HG02763 (cell line): Measurements from ENCODE around the gene LLGL2.
"Not testable (repeated sequence)": the region's sequence is repeated elsewhere in the genome, so short reads cannot be mapped to it uniquely, and the experiment has no call there.

Experiments
- ATAC-seq: cut with Tn5 transposase; IDR thresholded peaks from one replicate; pipeline ENCODE4 v1.9.1; 2021; ENCODE audit warnings: mild to moderate bottlenecking, moderate library complexity; ENCODE audit not compliant: unreplicated experiment

The LLGL2 gene

DNA sequence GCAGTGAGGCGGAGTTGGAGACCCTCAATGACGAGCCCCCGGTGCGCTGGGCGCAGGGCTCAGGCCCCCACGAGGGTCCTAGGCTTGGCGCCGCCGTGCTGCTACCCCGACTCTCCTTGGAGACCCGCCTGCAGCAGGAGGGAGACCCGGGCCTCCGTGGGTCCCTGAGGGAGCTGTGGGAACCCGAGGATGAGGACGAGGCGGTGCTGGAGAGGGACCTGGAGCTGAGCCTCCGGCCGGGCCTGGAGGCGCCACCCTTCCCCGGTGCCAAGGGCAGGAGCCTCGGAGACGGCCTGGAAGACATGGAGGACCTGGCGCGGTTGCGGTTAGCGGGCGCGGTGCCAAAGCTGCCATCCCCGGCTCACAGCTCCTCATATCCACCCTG is 64.4 kb downstream of the LLGL2 start:
- no peak for ATAC-seq

DNA sequence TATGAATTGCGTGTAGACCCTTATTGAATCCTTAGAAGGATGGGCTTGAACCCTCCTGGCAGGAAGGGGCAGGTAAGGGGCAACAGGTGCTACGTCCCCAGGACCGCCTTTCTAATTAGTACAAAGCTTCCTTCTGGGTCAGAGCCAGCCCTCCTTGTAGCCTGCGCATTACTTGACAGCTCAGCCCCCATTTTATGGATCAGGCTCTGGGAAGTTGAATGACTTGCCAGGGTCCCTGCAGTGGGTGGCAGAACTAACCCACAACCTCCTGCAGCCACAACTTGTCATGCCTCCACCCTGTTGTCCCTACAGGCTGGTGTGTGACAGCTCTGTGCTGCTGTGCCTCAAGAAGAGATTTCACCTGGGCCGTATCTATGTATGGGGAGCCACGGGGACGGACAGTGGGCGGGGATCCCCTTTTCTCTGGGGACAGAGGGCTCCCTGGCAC is 64.8 kb downstream of the LLGL2 start:
- no peak for ATAC-seq

DNA sequence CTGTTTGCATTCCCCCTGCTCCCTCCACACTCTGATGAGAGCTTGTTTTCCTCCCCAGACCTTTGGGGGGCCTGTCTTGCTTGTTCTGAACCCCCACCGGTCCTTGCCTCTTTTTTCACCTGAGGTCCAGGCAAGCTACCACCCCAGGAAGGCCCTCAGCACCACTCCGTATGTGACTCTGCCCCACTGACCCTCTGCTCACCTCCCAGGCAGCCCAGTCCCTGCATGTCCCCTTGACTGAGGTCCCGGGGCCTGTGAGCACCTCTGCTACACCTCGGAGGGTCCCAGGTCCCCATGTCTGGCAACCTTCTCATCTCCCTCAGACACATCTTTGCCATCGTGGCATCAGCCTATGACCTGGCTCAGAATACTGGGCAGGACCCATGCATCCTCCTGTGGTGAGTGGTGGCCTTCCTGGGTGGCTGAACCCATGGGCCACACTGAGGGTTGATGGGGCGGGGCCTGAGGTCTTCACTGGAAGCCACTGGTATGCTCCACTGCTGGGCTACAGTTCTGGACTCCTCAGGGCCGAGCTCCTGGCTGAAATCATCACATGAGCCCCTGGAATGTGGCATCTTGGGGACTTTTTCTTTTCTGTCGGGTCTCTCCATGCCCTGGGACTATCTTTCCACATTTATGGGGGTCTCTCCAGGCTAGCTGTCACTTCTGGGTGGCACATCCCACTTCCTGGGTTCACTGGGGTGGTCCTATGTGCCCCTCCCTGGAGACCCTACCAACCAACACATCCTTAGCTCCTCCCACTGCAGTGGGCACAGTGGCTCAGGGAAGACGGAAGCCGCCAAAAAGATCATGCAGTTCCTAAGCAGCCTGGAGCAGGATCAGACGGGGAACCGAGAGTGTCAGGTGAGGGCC is 65.6 kb downstream of the LLGL2 start:
- no peak for ATAC-seq

DNA sequence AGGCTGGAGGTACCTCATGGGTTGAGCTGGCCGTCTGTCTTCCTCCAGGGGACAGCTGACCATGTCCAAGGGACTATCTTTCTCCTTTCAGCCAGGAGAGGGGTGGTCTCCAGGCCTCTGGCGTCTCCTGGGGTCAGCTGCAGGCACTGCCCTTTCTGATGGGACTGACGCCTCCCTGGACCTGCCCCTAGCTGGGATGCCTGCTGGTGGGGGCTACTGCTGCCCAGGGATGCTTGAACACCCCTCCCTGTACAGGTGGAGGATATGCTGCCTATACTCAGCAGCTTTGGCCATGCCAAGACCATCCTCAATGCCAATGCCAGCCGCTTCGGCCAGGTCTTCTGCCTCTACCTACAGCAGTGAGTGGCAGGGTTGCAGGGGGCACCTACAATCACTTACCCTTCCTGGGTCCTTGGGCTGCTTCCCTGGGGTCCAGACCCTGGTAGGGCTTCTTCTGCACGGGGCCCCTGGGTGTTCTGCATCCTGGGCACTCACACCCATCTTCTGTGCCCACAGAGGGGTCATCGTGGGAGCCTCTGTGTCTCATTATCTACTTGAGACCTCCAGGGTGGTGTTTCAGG is 66.3 kb downstream of the LLGL2 start:
- no peak for ATAC-seq

DNA sequence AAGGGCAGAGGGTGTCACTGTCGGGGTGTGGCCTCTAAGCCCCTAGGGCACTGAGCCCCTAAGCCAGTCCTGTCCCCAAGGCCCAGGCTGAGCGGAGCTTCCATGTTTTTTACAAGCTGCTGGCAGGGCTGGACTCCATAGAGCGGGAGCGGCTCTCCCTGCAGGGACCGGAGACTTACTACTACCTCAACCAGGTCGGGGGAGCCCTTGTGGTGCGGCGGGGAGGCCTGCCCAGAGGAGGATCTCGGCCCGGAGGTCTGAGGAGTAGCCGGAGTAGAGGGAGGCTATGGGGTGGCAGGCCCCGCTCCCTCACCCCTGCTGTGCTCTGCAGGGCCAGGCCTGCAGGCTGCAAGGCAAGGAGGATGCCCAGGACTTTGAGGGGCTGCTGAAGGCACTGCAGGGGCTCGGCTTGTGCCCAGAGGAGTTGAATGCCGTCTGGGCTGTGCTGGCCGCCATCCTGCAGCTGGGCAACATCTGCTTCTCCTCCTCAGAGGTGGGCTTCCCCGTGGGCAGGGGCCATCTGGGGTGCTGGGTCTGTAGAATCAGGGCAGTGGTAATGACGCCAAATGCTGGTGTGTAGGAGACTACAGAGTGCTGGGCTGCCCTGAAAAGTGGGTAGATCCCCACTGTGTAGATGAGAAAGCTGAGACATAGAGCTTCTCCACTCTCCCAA is 67.0 kb downstream of the LLGL2 start:
- ATAC-seq = no peak

DNA sequence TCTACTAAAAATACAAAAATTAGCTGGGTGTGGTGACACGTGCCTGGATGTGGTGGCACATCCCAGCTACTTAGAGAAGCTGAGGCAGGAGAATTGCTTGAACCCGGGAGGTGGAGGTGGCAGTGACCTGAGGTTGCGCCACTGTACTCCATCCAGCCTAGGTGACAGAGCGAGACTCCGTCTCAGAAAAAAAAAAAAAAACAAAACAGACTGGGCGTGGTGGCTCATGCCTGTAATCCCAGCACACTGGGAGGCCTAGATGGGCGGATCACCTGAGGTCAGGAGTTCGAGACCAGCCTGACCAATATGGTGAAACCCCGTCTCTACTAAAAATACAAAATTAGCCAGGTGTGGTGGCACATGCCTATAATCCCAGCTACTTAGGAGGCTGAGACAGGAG is 67.9 kb downstream of the LLGL2 start:
- not testable (repeated sequence) for ATAC-seq

DNA sequence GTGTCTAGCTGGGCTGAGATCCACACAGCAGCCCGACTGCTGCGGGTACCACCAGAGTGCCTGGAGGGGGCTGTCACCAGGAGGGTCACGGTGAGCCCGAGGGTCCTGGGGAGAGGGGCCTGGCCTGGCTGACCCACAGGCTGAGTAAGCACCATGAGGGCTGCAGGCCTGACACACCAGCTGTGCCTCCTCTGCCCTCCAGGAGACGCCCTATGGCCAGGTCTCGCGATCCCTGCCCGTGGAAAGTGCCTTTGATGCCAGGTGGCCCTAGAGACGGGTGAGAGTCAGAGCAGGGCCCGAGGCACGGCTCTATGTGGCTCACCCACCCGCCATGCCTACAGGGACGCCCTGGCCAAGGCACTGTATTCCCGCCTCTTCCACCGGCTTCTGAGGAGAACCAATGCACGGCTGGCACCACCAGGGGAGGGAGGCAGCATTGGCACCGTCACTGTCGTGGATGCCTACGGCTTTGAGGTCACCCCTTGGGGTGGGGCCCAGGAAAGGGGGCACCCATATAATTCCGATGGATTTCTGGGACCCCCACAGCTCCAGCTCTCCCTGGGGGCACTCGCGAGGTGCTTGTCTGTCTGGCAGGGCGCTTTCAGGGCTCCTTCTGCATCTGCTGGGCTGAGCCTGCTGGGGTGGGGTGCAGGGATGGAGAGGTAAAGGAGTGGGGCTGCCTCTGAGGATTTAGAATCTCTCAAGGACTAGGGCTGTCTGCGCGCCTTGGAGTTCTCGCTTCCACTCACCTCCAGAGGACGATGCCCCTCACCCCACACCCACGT is 69.2 kb downstream of the LLGL2 start:
- no peak for ATAC-seq

DNA sequence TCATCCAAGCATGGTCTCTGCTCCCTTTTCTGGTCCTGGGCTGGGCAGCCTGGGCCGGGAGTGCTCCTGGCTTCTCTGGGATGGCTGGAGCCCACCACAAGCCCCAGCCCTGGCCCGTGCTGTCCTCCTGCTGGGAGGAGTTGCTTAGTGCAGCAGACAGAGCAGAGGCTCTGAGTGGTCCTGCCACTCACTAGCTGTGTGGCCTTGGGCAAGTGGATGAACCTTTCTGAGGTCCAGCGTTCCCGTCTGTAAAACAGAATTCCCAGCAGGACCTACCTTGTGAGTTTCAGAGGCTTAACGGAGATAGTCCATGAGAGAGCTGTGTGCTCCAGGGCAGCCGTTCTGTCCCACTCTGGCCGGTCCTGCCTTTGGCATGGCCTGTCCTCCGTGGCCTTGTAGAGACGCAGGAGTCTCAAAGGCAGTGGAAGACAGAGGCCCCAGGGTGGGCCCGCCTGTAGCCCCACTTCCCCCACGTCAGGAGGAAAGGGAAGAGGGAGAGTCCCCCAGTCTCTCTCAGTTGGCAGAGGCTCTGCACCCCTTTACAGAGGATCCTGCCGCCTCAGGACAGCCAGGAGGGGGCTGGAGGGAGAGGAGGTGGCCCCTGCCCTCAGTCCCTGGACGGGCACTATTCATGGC is 69.9 kb downstream of the LLGL2 start:
- no peak for ATAC-seq

DNA sequence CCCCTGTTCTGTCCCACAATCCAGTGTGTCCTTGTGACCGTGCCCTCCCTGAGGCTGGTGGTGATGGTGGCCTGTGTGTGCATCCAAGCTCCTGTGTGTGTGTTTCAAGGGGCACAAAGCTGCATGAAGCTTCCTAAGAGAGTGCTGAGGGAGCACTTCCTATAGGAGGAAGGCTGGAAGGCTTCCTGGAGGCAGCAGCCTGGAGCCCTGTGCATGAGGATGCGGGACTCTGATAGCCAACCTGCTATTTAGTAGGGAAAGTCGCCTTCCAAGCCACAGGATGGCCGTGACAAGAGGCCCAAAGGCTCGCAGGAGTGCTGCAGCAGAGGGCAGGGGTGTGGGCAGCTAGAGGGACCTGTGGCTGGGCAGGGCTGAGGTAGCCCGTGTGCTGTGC is 70.4 kb downstream of the LLGL2 start:
- ATAC-seq = no peak

DNA sequence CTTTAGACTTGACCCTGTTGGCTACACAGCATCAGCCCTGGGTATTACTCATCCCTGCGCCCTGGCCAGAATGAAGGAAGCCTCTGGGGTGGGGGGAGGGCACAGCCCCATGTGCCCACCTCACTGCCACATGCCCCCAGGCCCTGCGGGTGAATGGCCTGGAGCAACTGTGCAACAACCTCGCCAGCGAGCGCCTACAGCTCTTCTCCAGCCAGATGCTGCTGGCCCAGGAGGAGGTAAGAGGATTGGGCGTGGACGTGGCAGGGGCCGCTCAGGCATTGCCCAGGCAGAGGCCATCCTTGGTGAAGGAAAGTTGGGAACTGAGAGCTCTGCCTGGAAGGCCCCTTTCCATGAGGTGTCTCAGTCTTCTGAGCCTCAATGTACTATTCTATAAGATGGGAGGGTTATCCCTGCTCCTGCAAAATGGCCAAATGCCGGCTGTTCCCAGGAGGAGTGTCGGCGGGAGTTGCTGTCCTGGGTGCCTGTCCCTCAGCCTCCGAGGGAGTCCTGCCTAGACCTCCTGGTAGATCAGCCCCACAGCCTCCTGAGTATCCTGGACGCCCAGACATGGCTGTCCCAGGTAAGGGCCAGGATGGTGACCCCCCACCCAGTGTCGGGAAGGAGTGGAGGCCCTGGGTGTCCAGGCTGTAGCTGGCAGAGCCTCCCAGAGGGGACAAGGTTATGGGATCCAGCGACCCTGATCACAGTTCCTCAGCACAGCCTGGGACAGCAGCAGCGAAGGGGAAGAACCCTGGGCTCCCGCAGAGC is 71.0 kb downstream of the LLGL2 start:
- ATAC-seq = no peak

DNA sequence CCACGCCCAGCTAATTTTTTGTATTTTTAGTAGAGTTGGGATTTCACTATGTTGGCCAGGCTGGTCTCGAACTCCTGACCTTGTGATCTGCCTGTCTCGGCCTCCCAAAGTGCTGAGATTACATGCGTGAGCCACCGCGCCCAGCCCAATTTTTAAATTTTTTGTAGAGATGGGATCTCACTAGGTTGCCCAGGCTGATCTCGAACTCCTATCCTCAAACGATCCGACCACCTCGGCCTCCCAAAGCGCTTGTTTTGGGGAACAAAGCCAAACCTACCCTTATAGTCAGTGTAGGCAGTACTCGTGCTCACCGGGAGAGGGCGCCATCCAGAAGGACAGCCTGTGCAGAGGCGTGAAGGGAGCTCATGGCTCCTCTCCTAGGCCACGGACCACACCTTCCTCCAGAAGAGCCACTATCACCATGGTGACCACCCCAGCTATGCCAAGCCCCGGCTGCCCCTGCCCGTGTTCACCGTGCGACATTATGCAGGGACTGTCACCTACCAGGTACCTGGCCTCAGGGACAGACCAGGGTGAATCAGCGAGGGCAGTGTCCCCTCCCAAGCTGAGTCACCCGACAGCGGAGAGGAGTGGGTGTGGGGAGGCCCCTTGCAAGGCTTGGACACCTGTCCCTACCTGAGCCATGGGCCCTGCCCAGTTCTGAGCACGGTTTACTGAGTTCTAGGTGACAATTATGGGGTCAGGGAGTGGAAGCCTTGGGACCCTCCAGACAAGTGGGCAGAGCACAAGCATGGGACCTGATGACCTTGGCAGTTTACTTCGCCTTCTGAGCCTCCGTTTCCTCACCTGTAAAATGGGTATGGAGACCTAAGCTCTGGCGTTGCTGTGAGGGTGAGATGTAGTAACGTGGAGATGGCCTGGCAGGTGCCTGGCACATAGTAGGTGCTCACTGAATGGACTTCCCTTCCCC is 75.8 kb downstream of the LLGL2 start:
- ATAC-seq = no peak

DNA sequence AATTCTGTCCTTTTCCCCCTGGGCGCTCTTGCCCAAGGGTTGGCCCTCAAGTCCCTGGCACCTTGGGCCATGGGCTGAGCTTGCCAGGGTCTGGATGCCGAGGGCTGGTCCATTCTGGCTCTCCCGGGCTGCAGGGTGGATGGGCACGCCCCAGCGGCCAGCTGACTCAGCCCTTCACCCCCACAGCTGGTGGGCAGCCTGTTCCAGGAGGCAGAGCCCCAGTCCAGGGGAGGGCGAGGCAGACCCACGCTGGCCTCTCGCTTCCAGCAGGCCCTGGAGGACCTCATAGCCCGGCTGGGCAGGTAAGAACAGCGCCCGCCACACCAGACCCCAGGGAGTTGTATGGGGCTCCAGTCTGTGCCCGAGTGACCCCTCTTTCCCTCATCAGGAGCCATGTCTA is 77.1 kb downstream of the LLGL2 start:
- no peak for ATAC-seq

DNA sequence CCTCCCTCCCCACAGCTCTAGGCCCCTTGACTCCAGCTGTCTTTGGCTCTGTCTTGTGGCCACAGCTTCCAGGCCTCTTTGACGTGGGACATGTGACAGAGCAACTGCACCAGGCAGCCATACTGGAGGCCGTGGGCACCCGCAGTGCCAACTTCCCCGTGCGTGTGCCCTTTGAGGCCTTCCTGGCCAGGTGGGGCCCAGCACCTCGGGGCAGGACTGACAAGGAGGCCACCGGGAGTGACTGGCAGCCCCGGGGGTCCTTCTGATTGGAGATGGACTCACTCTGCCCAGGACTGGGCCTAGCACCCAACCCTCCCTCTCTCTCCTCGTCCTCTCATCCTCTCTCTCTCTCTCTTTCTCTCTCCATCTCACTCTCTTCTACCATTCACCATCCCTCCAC is 77.6 kb downstream of the LLGL2 start:
- no peak for ATAC-seq

DNA sequence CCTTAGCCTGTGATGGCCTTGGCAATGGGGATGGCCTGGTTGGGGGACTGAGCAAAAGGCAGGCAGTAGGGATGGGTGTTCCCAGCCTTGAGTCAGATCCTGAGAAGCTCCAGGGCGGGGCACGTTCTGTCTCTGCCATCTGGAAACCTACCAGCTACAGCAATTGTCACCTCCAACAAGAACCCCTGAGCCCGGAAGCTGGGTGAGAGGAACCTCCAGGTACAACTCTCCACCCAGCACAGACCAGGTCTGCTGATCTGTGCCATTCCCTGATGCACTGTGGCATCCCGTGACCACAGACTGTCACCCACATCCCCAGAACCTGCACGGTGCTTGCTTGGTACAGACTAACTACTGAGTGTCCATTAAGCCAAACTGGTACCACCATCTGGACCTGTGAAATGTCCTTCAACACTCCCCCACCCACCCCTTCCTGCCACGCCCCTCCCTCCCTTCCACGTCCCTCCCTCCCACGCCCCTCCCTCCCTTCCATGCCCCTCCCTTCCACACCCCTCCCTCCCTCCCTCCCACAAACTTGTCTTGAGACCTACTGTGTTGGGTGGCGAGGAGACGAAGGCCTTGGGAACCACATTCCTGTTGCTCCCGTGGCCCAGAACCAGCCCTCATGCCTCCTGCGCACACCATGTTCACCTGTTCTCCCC is 78.7 kb downstream of the LLGL2 start:
- ATAC-seq = no peak

DNA sequence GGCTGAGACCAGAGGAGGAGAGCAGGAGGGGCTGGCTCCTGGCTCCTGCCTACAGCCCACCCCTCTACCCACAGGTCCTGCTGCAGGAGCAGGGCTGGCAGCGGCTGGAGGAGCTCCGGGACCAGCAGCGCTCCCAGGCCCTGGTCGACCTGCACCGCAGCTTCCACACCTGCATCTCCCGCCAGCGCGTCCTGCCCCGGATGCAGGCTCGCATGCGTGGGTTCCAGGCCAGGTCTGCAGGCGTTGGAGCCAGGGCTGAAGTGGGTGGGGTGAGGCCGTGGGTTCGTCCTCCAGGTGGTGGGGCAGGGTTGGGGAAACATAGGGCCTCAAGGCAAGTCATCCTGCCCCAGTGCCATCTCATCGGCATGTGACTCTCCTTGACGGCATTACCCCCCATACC is 80.3 kb downstream of the LLGL2 start:
- no peak for ATAC-seq

DNA sequence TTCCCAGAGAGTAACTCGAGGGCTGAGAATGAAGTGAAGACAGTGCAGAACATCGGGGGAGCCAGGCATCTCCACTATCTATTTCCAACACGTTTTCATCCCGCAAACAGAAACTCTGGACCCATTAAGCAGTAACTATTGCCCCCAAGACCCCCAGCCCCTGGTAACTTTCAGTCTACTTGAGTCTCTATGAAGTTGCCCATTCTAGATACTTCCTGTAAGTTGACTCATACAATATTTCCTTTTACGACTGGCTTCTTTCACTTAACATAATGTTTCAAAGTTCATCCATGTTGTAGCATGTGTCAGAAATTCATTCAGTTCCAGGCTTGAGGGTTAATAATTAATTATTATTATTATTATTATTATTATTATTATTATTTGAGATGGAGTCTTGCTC is 81.6 kb downstream of the LLGL2 start:
- ATAC-seq = no peak

DNA sequence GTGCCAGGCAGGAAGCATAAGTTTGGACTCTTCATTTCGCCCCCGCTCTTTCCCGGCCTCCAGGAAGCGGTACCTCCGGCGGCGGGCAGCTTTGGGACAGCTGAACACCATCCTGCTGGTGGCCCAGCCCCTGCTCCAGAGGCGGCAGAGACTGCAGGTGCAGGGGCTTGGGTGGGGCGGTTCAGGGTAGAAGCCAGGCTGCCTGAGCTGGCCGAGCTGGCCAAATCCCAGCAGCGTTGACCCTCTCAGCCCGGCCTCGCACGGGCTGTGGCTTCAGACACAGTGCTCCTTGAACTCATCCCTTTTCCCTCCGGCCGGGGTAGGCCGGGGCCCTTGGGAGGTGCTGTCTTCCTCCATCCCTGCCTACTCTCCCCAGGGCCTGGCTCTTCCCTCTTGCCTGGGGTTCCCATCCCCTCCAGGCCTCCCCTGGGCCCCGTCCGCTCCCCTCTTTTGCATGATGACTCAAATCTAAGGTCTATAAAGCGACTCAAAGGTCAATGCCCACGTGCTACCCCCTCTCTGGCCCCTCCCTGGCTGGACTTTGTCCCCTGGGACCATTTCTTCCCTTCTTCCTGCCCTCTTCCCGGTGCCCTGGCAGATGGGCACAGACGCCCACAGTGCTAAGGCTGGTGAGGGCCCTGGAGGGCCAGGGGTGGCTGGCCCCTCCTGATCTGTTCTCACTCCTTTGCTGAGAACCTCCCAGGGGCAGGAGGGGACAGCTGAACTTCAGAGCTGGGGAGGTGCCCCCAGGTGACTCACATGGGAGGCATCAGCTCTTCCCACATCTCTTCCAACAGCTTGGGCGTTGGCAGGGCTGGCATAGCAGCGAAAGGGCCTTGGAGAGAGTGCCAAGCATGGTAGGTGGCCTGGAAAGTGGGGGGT is 84.8 kb downstream of the LLGL2 start:
- no peak for ATAC-seq
